Measurements from ENCODE around the gene E2F7. TPM values are rescaled to one million over a fixed set of nuclear protein-coding genes. Genes with fewer than 3 reads are reported as not detected.

The E2F7 gene
- total and polyA plus RNA-seq, 2 of the 8 experiments (the other 6 are each of a cell fraction or from before 2014, with no cell fraction given), result 8.8 to 18.5 TPM

DNA sequence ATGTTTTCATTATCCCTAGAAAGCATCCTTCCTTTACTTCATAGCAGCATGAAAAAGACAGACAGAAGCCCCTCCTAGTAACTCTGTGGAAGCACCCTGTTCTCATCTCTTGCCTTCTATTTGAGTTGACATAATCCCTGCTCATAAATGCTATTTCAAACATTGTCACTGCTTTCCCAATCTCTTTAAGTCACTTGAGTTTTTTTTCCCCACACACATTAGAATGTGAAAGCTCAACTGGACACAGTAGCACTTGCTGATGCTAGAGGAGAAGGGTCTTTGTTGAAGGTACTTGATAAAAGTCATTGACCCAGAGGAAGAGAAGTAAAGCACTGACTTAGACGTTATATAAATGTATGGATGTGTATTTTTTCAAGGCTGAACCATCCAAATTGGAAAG is 3.0 kb downstream of the E2F7 start:
- Histone ChIP-seq H3K27ac (ENCODE audit: low read depth, low read length) (no peak overlapping the region), H3K23ac (ENCODE audit: insufficient read length) (no peak overlapping the region), H3K79me2 (ENCODE audit: control insufficient read depth in 1 of 2, insufficient read depth in 2 of 2, low read length in 2 of 2) (peaks cover 0 to 36% of the 10 kb centered on the region in 2 experiments; a peak in 2 of 4 replicates), H3K79me1 (ENCODE audit: low read depth, low read length) (no peaks in the 10 kb centered on the region; the same call in 1 of the 2 replicates), H3K4me3 (ENCODE audit: extremely low read depth in 1 of 4, insufficient read depth in 2 of 4, low read depth in 3 of 4, low read length in 4 of 4) (no peak overlapping the region), H3K14ac (ENCODE audit: insufficient read length) (no peak overlapping the region), H4K5ac (ENCODE audit: insufficient read length, low read depth, low read length) (no peak overlapping the region), H2BK20ac (ENCODE audit: low read length) (no peak overlapping the region), H3K9me3 (ENCODE audit: insufficient read depth in 2 of 2, low read depth in 1 of 2, low read length in 1 of 2) (no peaks in the 10 kb centered on the region), H2BK5ac (ENCODE audit: low read depth, low read length) (no peak overlapping the region), H3K36me3 (ENCODE audit: control insufficient read depth in 2 of 4, insufficient read depth in 4 of 4, low read length in 3 of 4) (peaks cover 17 to 44% (median 35%) of the 10 kb centered on the region in 4 experiments), H3K27me3 (replicated peaks in 1 of 4; ENCODE audit: control insufficient read depth in 3 of 4, extremely low read depth in 1 of 4, insufficient read depth in 3 of 4, low read length in 3 of 4) (peaks cover 0 to 1% (median 0%) of the 10 kb centered on the region in 4 experiments; a peak in 1 of 7 replicates), H4K91ac (replicated peaks; ENCODE audit: insufficient read length, low read length) (no peak overlapping the region), H4K8ac (ENCODE audit: extremely low read depth, insufficient read depth, low read length) (no peak overlapping the region), H2BK120ac (replicated peaks; ENCODE audit: low read depth, low read length) (no peak overlapping the region), H3K18ac (ENCODE audit: extremely low read depth, low read length) (no peak overlapping the region), H3K4ac (replicated peaks; ENCODE audit: insufficient read length, low read depth, low read length) (no peak overlapping the region), H3K23me2 (ENCODE audit: low read depth, low read length) (peaks cover 6% of the 10 kb centered on the region; the same call in 1 of the 2 replicates), H2BK15ac (ENCODE audit: low read length) (no peak overlapping the region), H2BK12ac (ENCODE audit: low read depth, low read length) (no peak overlapping the region), H3K9ac (replicated peaks in 1 of 4; ENCODE audit: extremely low read depth in 1 of 4, low read depth in 3 of 4, low read length in 3 of 4) (no peak overlapping the region), H3K56ac (replicated peaks; ENCODE audit: insufficient read length, low read depth, low read length) (no peak overlapping the region), H2AK5ac (ENCODE audit: low read depth, low read length) (no peak overlapping the region), H3K4me2 (ENCODE audit: insufficient read depth in 1 of 2, low read depth in 2 of 2, low read length in 2 of 2) (no peak overlapping the region), H4K20me1 (replicated peaks in 1 of 2; ENCODE audit: control insufficient read depth in 1 of 2, insufficient read depth in 2 of 2, low read length in 2 of 2) (peaks cover 3 to 5% of the 10 kb centered on the region in 2 experiments), H3K4me1 (replicated peaks in 1 of 4; ENCODE audit: control insufficient read depth in 3 of 4, insufficient read depth in 4 of 4, low read length in 3 of 4) (peaks cover 0 to 7% (median 0%) of the 10 kb centered on the region in 4 experiments; a peak in 2 of 7 replicates), H2AFZ (ENCODE audit: low read length) (no peak overlapping the region)
- 100% methylated on average over 1 of the region's 1 CpG; no CpG with 5 or more reads in 1 of the 2 experiments for WGBS, 2 experiments (ENCODE audit: extremely low coverage in 1 of 2, insufficient coverage in 1 of 2, insufficient read length in 1 of 2, insufficient replicate concordance in 2 of 2, low coverage in 1 of 2, low lambda C conversion rate in 2 of 2, missing lambda C conversion rate in 1 of 2)
- no peak for DNase-seq (ENCODE audit: low read depth in 1 of 2, low spot score in 2 of 2)
- ChIA-PET POLR2A (ENCODE audit: partially characterized antibody) (interaction anchor here (1.1 kb wide), 1 partner anchor 15 kb away, joined by 3 read pairs; no protein-coding TSS in a partner anchor), CTCF (ENCODE audit: partially characterized antibody) (interaction anchor here (5.6 kb wide), 1 partner anchor 13 kb away, joined by 34 read pairs; no protein-coding TSS in a partner anchor)
- no peak for TF ChIP-seq SP4 (IDR thresholded peaks at IDR 0.05; ENCODE audit: low read length)
- no peak for TF ChIP-seq POLR2AphosphoS5 (IDR thresholded peaks at IDR 0.05; ENCODE audit: low read depth, low read length)
- no peak for TF ChIP-seq ZNF274 (IDR thresholded peaks at IDR 0.05; ENCODE audit: borderline replicate concordance, extremely low read depth, low read length)
- no peak for TF ChIP-seq SIX5 (IDR thresholded peaks at IDR 0.05; ENCODE audit: low read depth, low read length)
- TF ChIP-seq USF2 (IDR thresholded peaks at IDR 0.05; ENCODE audit: low read length), result no peak
- no peak for TF ChIP-seq SRF (IDR thresholded peaks at IDR 0.05; ENCODE audit: low read depth, low read length)
- no peak for TF ChIP-seq RXRA (IDR thresholded peaks at IDR 0.05; ENCODE audit: insufficient read depth, low read depth, low read length)
- no peak for TF ChIP-seq PHF8 (conservative IDR thresholded peaks at IDR 0.05; ENCODE audit: low read depth, low read length)
- FAIRE-seq, result no peak

Data from H1 (cell line).